ENCODE data around the gene LRRC8C. TPM values are rescaled to one million over a fixed set of nuclear protein-coding genes. Genes with fewer than 3 reads are reported as not detected.

The LRRC8C gene
- total and polyA plus RNA-seq, 10 of the 15 experiments (the other 5 are each of a cell fraction or from before 2014, with no cell fraction given), result 2.3 to 16.3 (median 10.8) TPM

- no peaks in the 10 kb centered on the region for H3K36me3 ChIP-seq (ENCODE audit: control insufficient read depth in 2 of 2, insufficient read depth in 2 of 2, low read length in 1 of 2)
- no peak overlapping the region for H2AFZ ChIP-seq (ENCODE audit: control insufficient read depth, low read depth, low read length)
- no peaks in the 10 kb centered on the region for H3K27me3 ChIP-seq (replicated peaks in 1 of 2; ENCODE audit: control insufficient read depth in 2 of 2, insufficient read depth in 2 of 2, low read length in 1 of 2)
- SMC1A ChIA-PET (ENCODE audit: uncharacterized antibody, unreplicated experiment), result interaction anchor here (1.5 to 15.5 kb wide), 5 partner anchors 21 to 89 kb away, joined by 5 to 353 read pairs (median 70); partner anchors contain the start of gene LRRC8C
- 73% methylated on average over 4 of the region's 4 CpGs for WGBS (ENCODE audit: insufficient coverage, insufficient replicate concordance, low lambda C conversion rate, missing lambda C conversion rate)
- RAD21 ChIA-PET (ENCODE audit: unreplicated experiment), result interaction anchor here (0.7 to 7.6 kb wide), 4 partner anchors 25 to 90 kb away, joined by 3 to 42 read pairs (median 18); partner anchors contain the start of gene LRRC8C
- in situ Hi-C loops (cut with MboI), result no loop called here
- no peaks in the 10 kb centered on the region for H3K9me3 ChIP-seq (replicated peaks; ENCODE audit: control insufficient read depth, insufficient read depth, low read length)
- CTCF ChIA-PET, result interaction anchor here (0.9 kb wide), 1 partner anchor 35 kb away, joined by 3 read pairs; no protein-coding TSS in a partner anchor
- no peak overlapping the region for H3K4me2 ChIP-seq (ENCODE audit: control insufficient read depth, insufficient read depth)
- no peak for ATAC-seq
- H3K9ac ChIP-seq (ENCODE audit: control insufficient read depth, insufficient read depth, low read length), result no peak overlapping the region
- H3K79me2 ChIP-seq (ENCODE audit: control insufficient read depth, insufficient read depth, low read length), result peaks cover 23% of the 10 kb centered on the region
- DNase-seq (ENCODE audit: low read depth, low spot score), result no peak
- H3K4me3 ChIP-seq, result no peak overlapping the region
- H3K27ac ChIP-seq (ENCODE audit: control insufficient read depth, insufficient read depth), result no peak overlapping the region
- intact Hi-C loops (cut with micrococcal nuclease; ENCODE audit: unreplicated experiment), result loop anchor here (5.0 kb wide), 1 partner anchor 41 kb away; the partner anchor contains the start of gene LRRC8C
- peaks cover 21% of the 10 kb centered on the region for H3K4me1 ChIP-seq (ENCODE audit: control insufficient read depth, insufficient read depth, low read length)
- POLR2A ChIA-PET, result interaction anchor here (6.6 kb wide), 1 partner anchor 16 kb away, joined by 57 read pairs; no protein-coding TSS in a partner anchor
- BruUV-seq (replicated peaks), result no TSS peak
- FAIRE-seq, result no peak
- H4K20me1 ChIP-seq (ENCODE audit: control insufficient read depth, insufficient read depth), result no peaks in the 10 kb centered on the region
- no peak for TF ChIP-seq ZNF687 (IDR thresholded peaks at IDR 0.05)
- no peak for TF ChIP-seq BCL3 (IDR thresholded peaks at IDR 0.05; ENCODE audit: borderline replicate concordance, insufficient read depth, low read depth, low read length, poor library complexity, severe bottlenecking)
- TF ChIP-seq ATF2 (IDR thresholded peaks at IDR 0.05; ENCODE audit: low read length), result no peak
- TF ChIP-seq SUZ12 (IDR thresholded peaks at IDR 0.05; ENCODE audit: unreplicated experiment), result no peak
- no peak for TF ChIP-seq HCFC1 (IDR thresholded peaks at IDR 0.05; ENCODE audit: low read length)
- TF ChIP-seq, protein P1, sequence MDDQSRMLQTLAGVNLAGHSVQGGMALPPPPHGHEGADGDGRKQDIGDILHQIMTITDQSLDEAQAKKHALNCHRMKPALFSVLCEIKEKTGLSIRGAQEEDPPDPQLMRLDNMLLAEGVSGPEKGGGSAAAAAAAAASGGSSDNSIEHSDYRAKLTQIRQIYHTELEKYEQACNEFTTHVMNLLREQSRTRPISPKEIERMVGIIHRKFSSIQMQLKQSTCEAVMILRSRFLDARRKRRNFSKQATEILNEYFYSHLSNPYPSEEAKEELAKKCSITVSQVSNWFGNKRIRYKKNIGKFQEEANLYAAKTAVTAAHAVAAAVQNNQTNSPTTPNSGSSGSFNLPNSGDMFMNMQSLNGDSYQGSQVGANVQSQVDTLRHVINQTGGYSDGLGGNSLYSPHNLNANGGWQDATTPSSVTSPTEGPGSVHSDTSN (IDR thresholded peaks at IDR 0.05; ENCODE audit: insufficient replicate concordance, low read depth, low read length), result no peak
- no peak for TF ChIP-seq E2F8 (IDR thresholded peaks at IDR 0.05; ENCODE audit: low read depth, partially characterized antibody)
- no peak for TF ChIP-seq E4F1 (IDR thresholded peaks at IDR 0.05; ENCODE audit: borderline replicate concordance, partially characterized antibody)
Observed at GRCh38 chr1:89673251-89673650, 40.3 kb downstream of the LRRC8C start.
